Lower leg skin (tissue), 3 donors: ENCODE measurements around the gene PNMA8B.

Experiments
- POLR2A ChIP-seq, 2 donors: fragments of 450-650 bp; IDR thresholded peaks; one replicate each; pipeline ENCODE4 v1.6.1; 2016 to 2017; ENCODE audit warnings: antibody characterized with exemption in 2 of 2, mild to moderate bottlenecking in 1 of 2, moderate library complexity in 1 of 2
- TF ChIP-seq, protein P1 (sequence below), 3 donors: fragments of 450-650 bp; IDR thresholded peaks; one replicate each; pipeline ENCODE4 v1.5.1; 2016; ENCODE audit warnings: antibody characterized with exemption in 3 of 3, mild to moderate bottlenecking in 3 of 3, moderate library complexity in 2 of 3

DNA sequence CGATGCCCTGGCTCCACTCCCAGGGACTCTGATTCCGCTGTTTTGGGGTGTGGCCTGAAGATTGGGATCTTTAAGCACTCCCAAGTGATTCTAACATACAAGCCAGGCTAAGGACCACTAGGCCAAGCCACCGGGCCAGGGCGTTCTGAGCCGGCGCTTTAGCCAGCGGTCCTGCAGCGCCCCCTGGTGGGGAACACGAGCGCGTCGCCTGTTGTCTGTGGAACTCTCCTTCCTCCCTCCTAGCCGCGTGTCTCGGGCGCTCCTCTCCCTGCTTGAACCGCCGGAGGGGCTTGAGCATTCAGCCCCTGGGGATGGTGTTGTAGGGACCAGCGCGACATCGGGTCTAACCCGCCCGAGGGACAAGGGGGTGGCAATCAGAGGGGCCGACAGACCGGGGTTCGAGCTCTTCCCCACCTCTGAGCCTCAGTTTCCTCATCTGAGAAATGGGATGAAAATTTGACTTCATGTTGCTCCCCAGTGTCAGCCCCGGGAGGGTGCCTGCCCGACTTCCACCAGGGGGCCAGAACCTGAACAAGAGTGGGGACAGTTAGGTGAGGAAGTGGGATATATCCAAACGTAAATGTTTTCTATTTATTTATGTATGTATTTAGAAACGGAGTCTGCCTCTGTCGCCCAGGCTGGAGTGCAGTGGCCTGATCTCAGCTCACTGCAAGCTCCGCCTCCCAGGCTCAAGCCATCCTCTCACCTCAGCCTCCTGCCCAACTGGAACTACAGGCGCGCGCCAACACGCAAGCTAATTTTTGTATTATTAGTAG lies 18.0 kb upstream of the PNMA8B start:
- TF ChIP-seq, protein P1, sequence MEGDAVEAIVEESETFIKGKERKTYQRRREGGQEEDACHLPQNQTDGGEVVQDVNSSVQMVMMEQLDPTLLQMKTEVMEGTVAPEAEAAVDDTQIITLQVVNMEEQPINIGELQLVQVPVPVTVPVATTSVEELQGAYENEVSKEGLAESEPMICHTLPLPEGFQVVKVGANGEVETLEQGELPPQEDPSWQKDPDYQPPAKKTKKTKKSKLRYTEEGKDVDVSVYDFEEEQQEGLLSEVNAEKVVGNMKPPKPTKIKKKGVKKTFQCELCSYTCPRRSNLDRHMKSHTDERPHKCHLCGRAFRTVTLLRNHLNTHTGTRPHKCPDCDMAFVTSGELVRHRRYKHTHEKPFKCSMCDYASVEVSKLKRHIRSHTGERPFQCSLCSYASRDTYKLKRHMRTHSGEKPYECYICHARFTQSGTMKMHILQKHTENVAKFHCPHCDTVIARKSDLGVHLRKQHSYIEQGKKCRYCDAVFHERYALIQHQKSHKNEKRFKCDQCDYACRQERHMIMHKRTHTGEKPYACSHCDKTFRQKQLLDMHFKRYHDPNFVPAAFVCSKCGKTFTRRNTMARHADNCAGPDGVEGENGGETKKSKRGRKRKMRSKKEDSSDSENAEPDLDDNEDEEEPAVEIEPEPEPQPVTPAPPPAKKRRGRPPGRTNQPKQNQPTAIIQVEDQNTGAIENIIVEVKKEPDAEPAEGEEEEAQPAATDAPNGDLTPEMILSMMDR (IDR thresholded peaks at IDR 0.05) = peak in 1 of 3 donors; percentile 85
- no peak for TF ChIP-seq POLR2A (IDR thresholded peaks at IDR 0.05)
